IMR-90 (cell line): Measurements from ENCODE around the gene MYO7B. TPM values are rescaled to one million over a fixed set of nuclear protein-coding genes. Genes with fewer than 3 reads are reported as not detected.

ENCODE experiments used
- ATAC-seq: fragments of 200-7000 bp; cut with Tn5 transposase; 2 replicates; pipeline ENCODE4 v1.9.1; 2020; ENCODE audit warnings: low read depth, mild to moderate bottlenecking, moderate library complexity
- BruUV-seq: library from RNA; stranded (reverse); fragments of 400-500 nt; replicated peaks from 2 replicates; lab custom pipeline; 2021; lab: Mats Ljungman, UMichigan
- CTCF ChIA-PET: fragments of 300-600 bp; formaldehyde crosslinking; extraction: SDS; loops from one replicate; lab custom pipeline; 2021; ENCODE audit warnings: antibody characterized with exemption; lab: Yijun Ruan, JAX
- POLR2A ChIA-PET: fragments of 300-600 bp; sonication (Branson Sonifier 250); formaldehyde crosslinking; loops from one replicate; lab custom pipeline; 2022; ENCODE audit warnings: antibody characterized with exemption; ENCODE audit not compliant: unreplicated experiment; lab: Charles Lee
- DNase-seq: peaks from one replicate; pipeline ENCODE4 v3.0.0; 2013
- H2AFZ ChIP-seq: replicated peaks from 2 replicates; pipeline ENCODE3; 2013; ENCODE audit warnings: low read length, mild to moderate bottlenecking; ENCODE audit not compliant: poor library complexity
- H2AK5ac ChIP-seq: 2 replicates; pipeline ENCODE4 v1.6.1; 2013; ENCODE audit warnings: low read depth, low read length, inconsistent platforms
- H2AK9ac ChIP-seq: replicated peaks from 2 replicates; pipeline ENCODE3; 2013; ENCODE audit warnings: mild to moderate bottlenecking, low read depth, low read length, moderate library complexity; ENCODE audit not compliant: poor library complexity
- H2BK120ac ChIP-seq: 2 replicates; pipeline ENCODE4 v1.6.1; 2013; ENCODE audit warnings: low read depth, low read length, inconsistent platforms
- H2BK15ac ChIP-seq: 3 replicates; pipeline ENCODE4 v1.6.1; 2013; ENCODE audit warnings: low read depth, low read length, inconsistent platforms
- H2BK20ac ChIP-seq: 2 replicates; pipeline ENCODE4 v1.6.1; 2013; ENCODE audit warnings: low read depth, mild to moderate bottlenecking, inconsistent platforms, low read length, moderate library complexity
- H2BK5ac ChIP-seq: 2 replicates; pipeline ENCODE4 v1.6.1; 2013; ENCODE audit warnings: mild to moderate bottlenecking, low read depth, low read length, inconsistent platforms; ENCODE audit not compliant: poor library complexity, severe bottlenecking
- H3K14ac ChIP-seq: replicated peaks from 2 replicates; pipeline ENCODE4 v1.6.1; 2013; ENCODE audit warnings: low read depth, low read length, inconsistent platforms
- H3K18ac ChIP-seq: 2 replicates; pipeline ENCODE4 v1.6.1; 2013; ENCODE audit warnings: low read depth, low read length, control low read depth
- H3K23ac ChIP-seq: 2 replicates; pipeline ENCODE4 v1.6.1; 2013; ENCODE audit warnings: low read depth, low read length, inconsistent platforms
- H3K27ac ChIP-seq: 2 replicates; pipeline ENCODE4 v1.5.1; 2013; ENCODE audit warnings: mild to moderate bottlenecking, control low read depth, low read length; ENCODE audit not compliant: insufficient read depth
- H3K27me3 ChIP-seq: 2 replicates; pipeline ENCODE4 v1.6.1; 2013; ENCODE audit warnings: low read length; ENCODE audit not compliant: control insufficient read depth, insufficient read depth
- H3K36me3 ChIP-seq: 2 replicates; pipeline ENCODE4 v1.6.1; 2013; ENCODE audit warnings: low read length, mixed read lengths; ENCODE audit not compliant: control insufficient read depth, insufficient read depth
- H3K4ac ChIP-seq: 2 replicates; pipeline ENCODE4 v1.6.1; 2013; ENCODE audit warnings: low read depth, low read length, inconsistent platforms
- H3K4me1 ChIP-seq: 2 replicates; pipeline ENCODE4 v1.6.1; 2013; ENCODE audit warnings: low read length, mixed read lengths; ENCODE audit not compliant: control insufficient read depth, insufficient read depth
- H3K4me2 ChIP-seq: 2 replicates; pipeline ENCODE4 v1.6.1; 2013; ENCODE audit warnings: low read depth, mild to moderate bottlenecking, control low read depth, low read length, moderate library complexity
- H3K4me3 ChIP-seq: 2 replicates; pipeline ENCODE4 v1.5.1; 2013; ENCODE audit warnings: low read depth, mild to moderate bottlenecking, control low read depth, low read length, moderate library complexity; ENCODE audit not compliant: insufficient read depth
- H3K56ac ChIP-seq: 2 replicates; pipeline ENCODE4 v1.6.1; 2013; ENCODE audit warnings: low read length, inconsistent platforms; ENCODE audit not compliant: insufficient read depth; ENCODE audit errors: extremely low read depth
- H3K79me1 ChIP-seq, 2 experiments: 2 replicates each; pipeline ENCODE4 v1.6.1; 2013; ENCODE audit warnings: low read length in 2 of 2, inconsistent platforms in 1 of 2, low read depth in 1 of 2
- H3K9ac ChIP-seq: 2 replicates; pipeline ENCODE4 v1.6.1; 2013; ENCODE audit warnings: low read depth, low read length, control low read depth
- H3K9me1 ChIP-seq: 2 replicates; pipeline ENCODE4 v1.6.1; 2013; ENCODE audit warnings: low read length, inconsistent platforms; ENCODE audit not compliant: insufficient read depth
- H3K9me3 ChIP-seq: 2 replicates; pipeline ENCODE4 v1.6.1; 2013; ENCODE audit warnings: low read length; ENCODE audit not compliant: control insufficient read depth, insufficient read depth
- H4K20me1 ChIP-seq: 2 replicates; pipeline ENCODE4 v1.6.1; 2013; ENCODE audit warnings: low read length, inconsistent platforms; ENCODE audit not compliant: insufficient read depth
- H4K5ac ChIP-seq: 2 replicates; pipeline ENCODE4 v1.6.1; 2013; ENCODE audit warnings: mild to moderate bottlenecking, low read depth, low read length, control low read depth
- H4K8ac ChIP-seq, 2 experiments: 2 replicates each; pipeline ENCODE4 v1.6.1; 2013; ENCODE audit warnings: low read depth in 2 of 2, low read length in 2 of 2, control low read depth in 1 of 2, inconsistent platforms in 1 of 2
- H4K91ac ChIP-seq: 2 replicates; pipeline ENCODE4 v1.6.1; 2013; ENCODE audit warnings: low read depth, low read length, inconsistent platforms; ENCODE audit not compliant: insufficient read depth
- WGBS, 2 experiments: methylation state at CpG; one replicate each; pipeline versions ENCODE4 v1.1.5 to v1.1.7; 2013; ENCODE audit warnings: missing lambda C conversion rate in 2 of 2; ENCODE audit not compliant: insufficient read length in 1 of 2; ENCODE audit errors: extremely low coverage in 2 of 2; 5-methylcytosine and 5-hydroxymethylcytosine counted together
- dilution Hi-C: fragments of 300-500 bp; cut with HindIII; formaldehyde crosslinking; loops from one replicate; pipeline ENCODE4 v1.14.3; 2018; ENCODE audit warnings: low sequenced_read_pairs; ENCODE audit not compliant: unreplicated experiment
- in situ Hi-C: fragments of 300-500 bp; cut with MboI; formaldehyde crosslinking; loops from 3 replicates; pipeline ENCODE4 v1.14.3; 2019; ENCODE audit warnings: low sequenced_read_pairs, inconsistent platforms, mixed read lengths
- intact Hi-C: fragments of 100-400 bp; cut with micrococcal nuclease; formaldehyde crosslinking; loops from 2 replicates; pipeline ENCODE4 v1.10.0; 2022
- polyA plus RNA-seq, 3 experiments: library from polyadenylated mRNA; depleted of rRNA; stranded (reverse); fragments of >200 nt; gene quantifications; 2 replicates each; pipeline ENCODE4 v1.2.3, GENCODE V29; 2012; ENCODE audit warnings: low replicate concordance in 1 of 3
- total RNA-seq: library from RNA; depleted of rRNA; stranded (reverse); fragments of >200 nt; gene quantifications from 2 replicates; pipeline ENCODE4 v1.2.3, GENCODE V29; 2012
- TF ChIP-seq, protein P1 (sequence below): conservative IDR thresholded peaks from 2 replicates; pipeline ENCODE4 v1.5.1; 2012; ENCODE audit warnings: mild to moderate bottlenecking, low read depth, low read length, improper control_type of control experiment

The MYO7B gene
- total and polyA plus RNA-seq, 2 of the 4 experiments (the other 2 are of a cell fraction), result 0.18 to 0.46 TPM

DNA sequence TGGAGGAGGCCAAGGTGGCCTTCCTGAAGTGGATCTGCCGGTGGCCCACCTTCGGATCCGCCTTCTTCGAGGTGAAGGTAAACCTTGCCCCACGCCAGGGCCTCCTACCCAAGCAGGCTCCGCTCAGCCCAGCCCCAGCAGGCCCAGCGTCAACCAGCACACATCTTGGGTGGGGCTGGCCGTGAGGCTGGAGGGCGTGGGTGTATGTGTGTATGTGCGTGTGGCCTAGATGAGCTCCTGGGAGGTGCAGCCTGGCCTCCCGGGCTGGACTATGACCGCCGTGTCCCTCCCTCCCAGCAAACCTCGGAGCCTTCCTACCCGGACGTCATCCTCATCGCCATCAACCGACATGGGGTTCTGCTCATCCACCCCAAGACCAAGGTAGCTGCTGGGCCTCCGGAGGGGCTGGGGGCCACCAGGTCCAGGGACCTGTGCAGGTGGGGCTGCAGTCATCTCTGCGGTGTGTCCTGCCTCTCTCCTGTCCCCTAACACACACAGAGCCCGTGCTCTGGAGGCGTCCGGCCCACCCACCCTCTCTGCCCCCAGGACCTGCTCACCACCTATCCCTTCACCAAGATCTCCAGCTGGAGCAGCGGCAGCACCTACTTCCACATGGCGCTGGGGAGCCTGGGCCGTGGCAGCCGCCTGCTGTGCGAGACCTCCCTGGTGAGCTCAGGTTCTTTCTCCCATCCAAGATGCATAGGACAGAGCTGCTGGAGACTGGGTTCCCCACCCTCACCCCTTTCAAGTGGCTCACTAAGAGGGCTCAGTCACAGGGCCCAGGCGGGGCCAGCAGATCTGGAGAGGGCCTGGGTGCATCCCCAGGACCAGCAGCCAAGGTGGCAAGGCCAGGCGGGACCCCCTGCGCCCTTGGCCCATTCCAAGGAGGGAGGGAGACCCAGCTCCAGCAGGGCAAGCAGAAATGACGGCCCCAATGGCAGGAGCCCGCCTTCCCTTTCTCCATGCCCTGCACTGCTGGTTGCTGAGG, 101.1 kb downstream of the MYO7B start:
- ChIA-PET POLR2A (no interaction called here), CTCF (no interaction called here)
- H3K18ac ChIP-seq, result no peak overlapping the region
- H3K27me3 ChIP-seq, result no peaks in the 10 kb centered on the region
- H2AK9ac ChIP-seq, result peak overlapping the region; percentile 95
- H3K36me3 ChIP-seq, result peaks cover 2% of the 10 kb centered on the region; the same call in 1 of the 2 replicates
- H3K14ac ChIP-seq, result peak overlapping the region; percentile 81
- H3K4me3 ChIP-seq, result no peak overlapping the region
- peaks cover 12% of the 10 kb centered on the region for H3K9me1 ChIP-seq
- H2BK5ac ChIP-seq, result peak overlapping the region; percentile 50
- H2AFZ ChIP-seq, result no peak overlapping the region
- H3K4me2 ChIP-seq, result no peak overlapping the region
- peak overlapping the region; percentile 42; the same call in 1 of the 2 replicates for H2BK20ac ChIP-seq
- no peak overlapping the region for H3K56ac ChIP-seq
- H4K5ac ChIP-seq, result peak overlapping the region; percentile 76
- H2BK120ac ChIP-seq, result peak overlapping the region; percentile 80
- DNase-seq (no peak), ATAC-seq (no peak)
- no TSS peak for BruUV-seq
- peak overlapping the region; percentile 76; the same call in 1 of the 3 replicates for H2BK15ac ChIP-seq
- intact Hi-C loops (no loop called here), in situ Hi-C loops (no loop called here), dilution Hi-C loops (no loop called here)
- peak overlapping the region; percentile 98 for H3K4ac ChIP-seq
- H3K9me3 ChIP-seq, result no peaks in the 10 kb centered on the region
- H3K79me1 ChIP-seq, result peaks cover 0 to 11% of the 10 kb centered on the region in 2 experiments; a peak in 1 of 4 replicates
- H3K23ac ChIP-seq, result no peak overlapping the region
- H3K27ac ChIP-seq, result 0 out of 2 replicates have a peak overlapping the region, but pooled peaks have one; percentile 68
- peak overlapping the region; percentile 97 for H2AK5ac ChIP-seq
- H4K20me1 ChIP-seq, result no peaks in the 10 kb centered on the region
- TF ChIP-seq, protein P1, sequence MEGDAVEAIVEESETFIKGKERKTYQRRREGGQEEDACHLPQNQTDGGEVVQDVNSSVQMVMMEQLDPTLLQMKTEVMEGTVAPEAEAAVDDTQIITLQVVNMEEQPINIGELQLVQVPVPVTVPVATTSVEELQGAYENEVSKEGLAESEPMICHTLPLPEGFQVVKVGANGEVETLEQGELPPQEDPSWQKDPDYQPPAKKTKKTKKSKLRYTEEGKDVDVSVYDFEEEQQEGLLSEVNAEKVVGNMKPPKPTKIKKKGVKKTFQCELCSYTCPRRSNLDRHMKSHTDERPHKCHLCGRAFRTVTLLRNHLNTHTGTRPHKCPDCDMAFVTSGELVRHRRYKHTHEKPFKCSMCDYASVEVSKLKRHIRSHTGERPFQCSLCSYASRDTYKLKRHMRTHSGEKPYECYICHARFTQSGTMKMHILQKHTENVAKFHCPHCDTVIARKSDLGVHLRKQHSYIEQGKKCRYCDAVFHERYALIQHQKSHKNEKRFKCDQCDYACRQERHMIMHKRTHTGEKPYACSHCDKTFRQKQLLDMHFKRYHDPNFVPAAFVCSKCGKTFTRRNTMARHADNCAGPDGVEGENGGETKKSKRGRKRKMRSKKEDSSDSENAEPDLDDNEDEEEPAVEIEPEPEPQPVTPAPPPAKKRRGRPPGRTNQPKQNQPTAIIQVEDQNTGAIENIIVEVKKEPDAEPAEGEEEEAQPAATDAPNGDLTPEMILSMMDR, result no peak
- H4K91ac ChIP-seq, result peak overlapping the region; percentile 90
- 96% methylated on average over 20 of the region's 33 CpGs; no CpG with 5 or more reads in 1 of the 2 experiments for WGBS, 2 experiments
- H3K4me1 ChIP-seq, result peaks cover 14% of the 10 kb centered on the region
- H3K9ac ChIP-seq, result 0 out of 2 replicates have a peak overlapping the region, but pooled peaks have one; percentile 7
- peak overlapping the region; percentile 70 to 86; a peak in 3 of 4 replicates for H4K8ac ChIP-seq
